Esophagus muscularis mucosa (tissue), 4 donors: Measurements from ENCODE around the gene OR1L6. TPM values are rescaled to one million over a fixed set of nuclear protein-coding genes. Genes with fewer than 3 reads are reported as not detected.

Source experiments
- DNase-seq: peaks from one replicate; pipeline ENCODE4 v3.0.0-alpha.2; 2017; ENCODE audit errors: extremely low spot score
- H3K27ac ChIP-seq, 4 donors: fragments of 200-600 bp; sonication (generic); replicated peaks in 1 of 4; 1 replicate in 3 of 4; 2 replicates in 1 of 4; pipeline ENCODE4 v1.5.1; 2016 to 2019; ENCODE audit warnings: mild to moderate bottlenecking in 1 of 4
- H3K27me3 ChIP-seq, 4 donors: fragments of 200-600 bp; sonication (generic); one replicate each; pipeline versions ENCODE4 v1.5.1 to v1.6.0; 2016 to 2019
- H3K36me3 ChIP-seq, 4 donors: fragments of 200-600 bp; sonication (generic); one replicate each; pipeline ENCODE4 v1.5.1; 2016 to 2019
- H3K4me1 ChIP-seq, 4 donors: fragments of 200-600 bp; sonication (generic); one replicate each; pipeline ENCODE4 v1.5.1; 2016 to 2019
- H3K4me3 ChIP-seq, 4 donors: fragments of 200-600 bp; sonication (generic); 1 replicate in 2 of 4; 2 replicates in 2 of 4; pipeline ENCODE4 v1.5.1; 2016 to 2019; ENCODE audit warnings: mild to moderate bottlenecking in 4 of 4, moderate library complexity in 1 of 4
- H3K9me3 ChIP-seq, 4 donors: fragments of 200-600 bp; sonication (generic); 1 replicate in 3 of 4; 2 replicates in 1 of 4; pipeline ENCODE4 v1.5.1; 2016 to 2019
- CTCF ChIP-seq, 3 experiments: fragments of 200-600 bp in 2 of 3; fragments of 450-650 bp in 1 of 3; sonication (generic) in 2 of 3; IDR thresholded peaks; one replicate each; pipeline ENCODE4 v1.5.1; 2017 to 2019; ENCODE audit warnings: antibody characterized with exemption in 3 of 3, mild to moderate bottlenecking in 2 of 3, moderate library complexity in 1 of 3
- EP300 ChIP-seq: sonication (generic); formaldehyde crosslinking; IDR thresholded peaks from one replicate; pipeline ENCODE4 v1.6.1; 2017; ENCODE audit warnings: antibody characterized with exemption
- POLR2A ChIP-seq: fragments of 450-650 bp; IDR thresholded peaks from one replicate; pipeline ENCODE4 v1.6.1; 2017; ENCODE audit warnings: antibody characterized with exemption, moderate library complexity, mild to moderate bottlenecking, low read depth
- POLR2AphosphoS5 ChIP-seq, 2 donors: sonication (generic); formaldehyde crosslinking; IDR thresholded peaks; one replicate each; pipeline ENCODE4 v1.6.1; 2017; ENCODE audit warnings: antibody characterized with exemption in 2 of 2
- WGBS: methylation state at CpG from one replicate; pipeline ENCODE4 v1.1.5; 2018; 5-methylcytosine and 5-hydroxymethylcytosine counted together
- intact Hi-C: fragments of 100-400 bp; cut with DNase I; formaldehyde crosslinking; loops from one replicate; pipeline ENCODE4 v1.15.1; 2023
- total RNA-seq, 4 donors: library from RNA; depleted of rRNA; stranded (reverse); fragments of >200 nt; gene quantifications; one replicate each; pipeline versions ENCODE4 v1.1.0 to v1.2.1, GENCODE V29; 2016

The OR1L6 gene
- total RNA-seq, result not detected

GRCh38 chr9:122742003-122742402 is at the start of gene OR1L6:
OR1L6 (plus strand) TSS chr9:122742303; CDS start chr9:122749848, 7,545 bp downstream.
- DNase-seq, result no peak
- no peaks in the 10 kb centered on the region for H3K4me1 ChIP-seq
- no peak within 1 kb of the TSS for H3K27ac ChIP-seq
- H3K4me3 ChIP-seq, result no peak within 1 kb of the TSS
- no peaks in the 10 kb centered on the region for H3K27me3 ChIP-seq
- 60% methylated on average over 5 of the region's 6 CpGs for WGBS
- H3K9me3 ChIP-seq, result peaks cover 0 to 19% (median 8%) of the 10 kb centered on the region in 4 donors
- no peak for TF ChIP-seq EP300
- no peak for TF ChIP-seq POLR2A
- no peak for TF ChIP-seq CTCF (IDR thresholded peaks at IDR 0.05)
- no peak for TF ChIP-seq POLR2AphosphoS5 (IDR thresholded peaks at IDR 0.05)
- H3K36me3 ChIP-seq, result no peaks in the 10 kb centered on the region
- intact Hi-C loops, result no loop called here

GRCh38 chr9:122695696-122696095 is 46.4 kb upstream of the OR1L6 start:
- no peaks in the 10 kb centered on the region for H3K4me1 ChIP-seq
- no peak overlapping the region for H3K4me3 ChIP-seq
- DNase-seq, result no peak
- 97% methylated on average over 1 of the region's 1 CpG for WGBS
- TF ChIP-seq POLR2A, result no peak
- TF ChIP-seq EP300, result no peak
- TF ChIP-seq POLR2AphosphoS5 (IDR thresholded peaks at IDR 0.05), result no peak
- TF ChIP-seq CTCF (IDR thresholded peaks at IDR 0.05), result no peak
- intact Hi-C loops, result no loop called here
- H3K27ac ChIP-seq, result no peak overlapping the region
- H3K36me3 ChIP-seq, result no peaks in the 10 kb centered on the region
- no peaks in the 10 kb centered on the region for H3K27me3 ChIP-seq
- peaks cover 0 to 32% (median 17%) of the 10 kb centered on the region in 4 donors for H3K9me3 ChIP-seq

GRCh38 chr9:122718038-122718437 is 24.1 kb upstream of the OR1L6 start:
- Histone ChIP-seq H3K9me3 (peaks cover 0 to 19% (median 12%) of the 10 kb centered on the region in 4 donors), H3K36me3 (no peaks in the 10 kb centered on the region), H3K4me1 (no peaks in the 10 kb centered on the region), H3K27ac (no peak overlapping the region), H3K27me3 (no peaks in the 10 kb centered on the region), H3K4me3 (no peak overlapping the region)
- intact Hi-C loops, result no loop called here
- DNase-seq, result no peak
- 83% methylated on average over 7 of the region's 7 CpGs for WGBS
- TF ChIP-seq POLR2A (no peak), CTCF (IDR thresholded peaks at IDR 0.05) (no peak), POLR2AphosphoS5 (IDR thresholded peaks at IDR 0.05) (no peak), EP300 (no peak)

GRCh38 chr9:122719218-122719617 is 22.9 kb upstream of the OR1L6 start:
- Histone ChIP-seq H3K4me3 (no peak overlapping the region), H3K27me3 (no peaks in the 10 kb centered on the region), H3K27ac (no peak overlapping the region), H3K4me1 (no peaks in the 10 kb centered on the region), H3K36me3 (no peaks in the 10 kb centered on the region), H3K9me3 (peaks cover 0 to 31% (median 23%) of the 10 kb centered on the region in 4 donors)
- TF ChIP-seq POLR2A, result no peak
- no peak for TF ChIP-seq POLR2AphosphoS5 (IDR thresholded peaks at IDR 0.05)
- no peak for TF ChIP-seq EP300
- TF ChIP-seq CTCF (IDR thresholded peaks at IDR 0.05), result no peak
- WGBS, result 65% methylated on average over 4 of the region's 4 CpGs
- intact Hi-C loops, result no loop called here
- DNase-seq, result no peak

- WGBS, result 92% methylated on average over 1 of the region's 1 CpG
- H3K9me3 ChIP-seq, result peaks cover 0 to 66% (median 57%) of the 10 kb centered on the region in 4 donors
- no peak within 1 kb of the TSS for H3K4me3 ChIP-seq
- DNase-seq, result no peak
- H3K36me3 ChIP-seq, result no peaks in the 10 kb centered on the region
- H3K27me3 ChIP-seq, result no peaks in the 10 kb centered on the region
- TF ChIP-seq CTCF (IDR thresholded peaks at IDR 0.05) (no peak), POLR2AphosphoS5 (IDR thresholded peaks at IDR 0.05) (no peak)
- intact Hi-C loops, result no loop called here
- no peak within 1 kb of the TSS for H3K27ac ChIP-seq
- no peaks in the 10 kb centered on the region for H3K4me1 ChIP-seq
Observed at GRCh38 chr9:122723690-122724089, 18.4 kb upstream of the OR1L6 start, which contains the start of gene OR1L4. OR1L4 (plus strand) TSS chr9:122723990; CDS start chr9:122723990, 0 bp downstream.
